ENCODE measurements around the gene EPB42. TPM values are rescaled to one million over a fixed set of nuclear protein-coding genes. Genes with fewer than 3 reads are reported as not detected.

Gene EPB42
- total and polyA plus RNA-seq, 8 donors = 1.3 TPM; not detected in 7

DNA sequence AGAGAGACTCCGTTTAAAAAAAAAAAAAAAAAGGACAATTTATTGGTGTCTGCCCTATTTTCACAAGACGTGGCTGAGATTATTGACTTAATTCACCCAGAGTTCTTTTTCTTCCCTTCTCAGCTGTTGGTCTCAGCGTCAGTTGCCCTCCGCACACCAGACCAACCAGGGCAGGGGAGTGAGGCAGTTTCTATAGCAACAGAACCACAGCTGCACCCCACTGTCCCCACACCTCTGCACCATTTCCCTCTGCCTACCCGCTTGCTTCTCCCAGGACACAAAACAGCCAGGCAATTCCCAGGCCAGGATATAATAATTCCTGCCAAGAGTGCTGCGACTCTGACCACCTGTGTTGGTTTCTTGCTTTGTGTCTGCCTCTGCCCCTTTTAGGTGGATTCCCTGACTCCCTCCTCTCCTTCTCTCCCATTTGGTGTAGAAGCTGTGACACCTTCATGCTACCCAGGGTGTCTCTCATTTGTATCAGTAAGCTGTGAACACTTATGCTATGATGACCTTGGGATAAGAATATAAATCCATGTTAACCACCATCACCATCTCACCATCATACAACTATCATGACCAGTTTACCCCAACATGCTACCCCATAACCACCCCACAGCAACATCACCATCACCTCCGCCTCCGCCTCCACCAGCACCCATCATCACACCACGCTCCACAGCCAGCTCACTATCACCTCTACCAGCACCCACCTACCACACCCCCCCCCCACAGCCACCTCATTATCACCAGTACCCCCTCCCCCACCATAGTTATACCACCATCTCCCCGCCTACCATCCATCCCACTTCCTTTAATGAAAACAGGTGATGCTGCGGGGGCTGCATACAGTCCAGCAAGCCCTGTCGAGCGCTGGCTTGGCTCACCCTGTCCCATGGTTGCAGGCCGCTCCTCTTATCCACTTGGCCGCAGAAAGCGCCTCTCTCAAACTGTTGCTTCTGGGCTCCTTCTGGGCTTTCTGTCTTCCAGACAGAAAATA, 589 bp downstream of the EPB42 start:
- no peak for TF ChIP-seq POLR2A (IDR thresholded peaks at IDR 0.05)
- TF ChIP-seq, protein P1, sequence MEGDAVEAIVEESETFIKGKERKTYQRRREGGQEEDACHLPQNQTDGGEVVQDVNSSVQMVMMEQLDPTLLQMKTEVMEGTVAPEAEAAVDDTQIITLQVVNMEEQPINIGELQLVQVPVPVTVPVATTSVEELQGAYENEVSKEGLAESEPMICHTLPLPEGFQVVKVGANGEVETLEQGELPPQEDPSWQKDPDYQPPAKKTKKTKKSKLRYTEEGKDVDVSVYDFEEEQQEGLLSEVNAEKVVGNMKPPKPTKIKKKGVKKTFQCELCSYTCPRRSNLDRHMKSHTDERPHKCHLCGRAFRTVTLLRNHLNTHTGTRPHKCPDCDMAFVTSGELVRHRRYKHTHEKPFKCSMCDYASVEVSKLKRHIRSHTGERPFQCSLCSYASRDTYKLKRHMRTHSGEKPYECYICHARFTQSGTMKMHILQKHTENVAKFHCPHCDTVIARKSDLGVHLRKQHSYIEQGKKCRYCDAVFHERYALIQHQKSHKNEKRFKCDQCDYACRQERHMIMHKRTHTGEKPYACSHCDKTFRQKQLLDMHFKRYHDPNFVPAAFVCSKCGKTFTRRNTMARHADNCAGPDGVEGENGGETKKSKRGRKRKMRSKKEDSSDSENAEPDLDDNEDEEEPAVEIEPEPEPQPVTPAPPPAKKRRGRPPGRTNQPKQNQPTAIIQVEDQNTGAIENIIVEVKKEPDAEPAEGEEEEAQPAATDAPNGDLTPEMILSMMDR (IDR thresholded peaks at IDR 0.05) = no peak
- no peak for TF ChIP-seq POLR2AphosphoS5 (IDR thresholded peaks at IDR 0.05)
- no peak for TF ChIP-seq EP300 (IDR thresholded peaks at IDR 0.05)
- intact Hi-C loops (cut with DNase I; ENCODE audit: low total_unique reads) = no loop called here
- WGBS, 5 donors = 85 to 89% (median 88%) methylated on average over 16 of the region's 16 CpGs

DNA sequence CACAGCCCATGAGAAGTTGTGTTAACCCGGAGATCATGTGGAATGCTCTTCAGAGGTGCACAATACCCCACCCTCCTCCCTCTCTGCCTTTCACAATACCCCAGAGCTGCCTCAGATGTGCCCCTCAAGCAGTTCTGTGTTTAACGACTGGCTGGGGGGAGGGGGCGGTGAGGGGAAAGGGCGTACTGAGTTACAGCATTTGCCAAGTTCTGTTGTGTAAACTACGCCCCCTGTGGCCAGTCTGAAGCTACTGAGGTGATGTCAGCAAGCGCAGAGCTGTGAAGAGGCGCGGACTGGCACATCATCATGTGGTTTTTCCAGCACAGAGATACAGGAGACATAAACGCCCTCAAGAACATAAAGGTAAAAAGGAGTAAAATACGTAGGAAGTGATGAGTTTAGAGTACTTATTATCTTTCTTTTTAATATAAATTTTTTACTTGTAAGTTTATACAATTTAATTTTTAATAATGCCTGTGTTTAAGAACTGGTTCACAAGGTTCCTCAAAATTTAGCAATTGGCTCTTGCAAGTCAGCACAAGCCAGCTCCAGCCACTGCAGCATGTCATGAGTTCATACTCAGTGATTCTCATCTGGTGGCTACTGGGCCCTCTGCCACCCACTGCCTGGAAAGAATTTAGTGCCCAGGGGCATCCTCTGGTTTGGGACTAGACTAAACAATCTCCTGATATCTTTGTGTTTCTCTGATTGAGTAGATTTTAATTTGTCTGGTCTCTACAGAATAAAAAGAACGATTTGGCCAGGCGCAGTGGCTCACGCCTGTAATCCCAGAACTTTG, 1.7 kb downstream of the EPB42 start:
- WGBS, 5 donors = 49 to 53% (median 49%) methylated on average over 12 to 13 of the region's 13 CpGs
- intact Hi-C loops (cut with DNase I; ENCODE audit: low total_unique reads) = no loop called here
- H3K27ac ChIP-seq = no peak overlapping the region

More for the DNA sequence above, 589 bp downstream of the EPB42 start:
- no peak overlapping the region for H3K27ac ChIP-seq
- no peaks in the 10 kb centered on the region for H3K36me3 ChIP-seq
- no peaks in the 10 kb centered on the region for H3K4me1 ChIP-seq
- H3K27me3 ChIP-seq = peaks cover 0 to 15% (median 0%) of the 10 kb centered on the region in 3 donors
- no peak for DNase-seq
- no peaks in the 10 kb centered on the region for H3K9me3 ChIP-seq
- H3K4me3 ChIP-seq = no peak overlapping the region

DNA sequence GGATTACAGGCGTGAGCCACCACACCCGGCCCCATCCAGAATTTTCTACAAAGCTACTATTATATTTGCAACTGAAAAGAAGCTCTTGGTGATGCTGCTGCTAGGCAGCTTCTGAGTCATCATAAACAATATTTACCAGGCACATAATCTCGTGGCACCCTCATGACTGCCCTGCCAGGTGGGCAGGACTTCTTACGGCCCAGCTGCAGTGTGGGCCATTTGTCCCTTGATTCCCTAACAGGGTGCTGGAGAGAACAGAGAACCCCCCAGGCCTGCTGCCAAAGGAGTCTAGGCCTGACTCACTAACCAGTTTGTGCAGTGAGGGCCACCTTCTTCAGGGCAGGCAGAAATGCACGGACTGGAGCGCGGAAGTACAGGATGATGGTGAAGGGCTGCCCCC, 4.9 kb downstream of the EPB42 start:
- intact Hi-C loops (cut with DNase I; ENCODE audit: low total_unique reads) = no loop called here
- no peaks in the 10 kb centered on the region for H3K36me3 ChIP-seq
- no peak overlapping the region for H3K27ac ChIP-seq
- H3K4me3 ChIP-seq = no peak overlapping the region
- DNase-seq = no peak
- WGBS, 5 donors = 70 to 81% (median 77%) methylated on average over 6 to 7 of the region's 7 CpGs
- no peaks in the 10 kb centered on the region for H3K9me3 ChIP-seq
- no peaks in the 10 kb centered on the region for H3K4me1 ChIP-seq
- peaks cover 0 to 16% (median 0%) of the 10 kb centered on the region in 3 donors for H3K27me3 ChIP-seq
- TF ChIP-seq EP300 (IDR thresholded peaks at IDR 0.05) = no peak
- no peak for TF ChIP-seq POLR2A (IDR thresholded peaks at IDR 0.05)
- no peak for TF ChIP-seq POLR2AphosphoS5 (IDR thresholded peaks at IDR 0.05)
- TF ChIP-seq, protein P1 (IDR thresholded peaks at IDR 0.05) = no peak

More for the DNA sequence above, 1.7 kb downstream of the EPB42 start:
- DNase-seq = peak in 1 of 2 donors; percentile 52
- no peak for TF ChIP-seq POLR2A (IDR thresholded peaks at IDR 0.05)
- H3K36me3 ChIP-seq = no peaks in the 10 kb centered on the region
- H3K4me1 ChIP-seq = no peaks in the 10 kb centered on the region
- H3K27me3 ChIP-seq = peaks cover 0 to 8% (median 0%) of the 10 kb centered on the region in 3 donors
- H3K4me3 ChIP-seq = no peak overlapping the region
- H3K9me3 ChIP-seq = no peaks in the 10 kb centered on the region

DNA sequence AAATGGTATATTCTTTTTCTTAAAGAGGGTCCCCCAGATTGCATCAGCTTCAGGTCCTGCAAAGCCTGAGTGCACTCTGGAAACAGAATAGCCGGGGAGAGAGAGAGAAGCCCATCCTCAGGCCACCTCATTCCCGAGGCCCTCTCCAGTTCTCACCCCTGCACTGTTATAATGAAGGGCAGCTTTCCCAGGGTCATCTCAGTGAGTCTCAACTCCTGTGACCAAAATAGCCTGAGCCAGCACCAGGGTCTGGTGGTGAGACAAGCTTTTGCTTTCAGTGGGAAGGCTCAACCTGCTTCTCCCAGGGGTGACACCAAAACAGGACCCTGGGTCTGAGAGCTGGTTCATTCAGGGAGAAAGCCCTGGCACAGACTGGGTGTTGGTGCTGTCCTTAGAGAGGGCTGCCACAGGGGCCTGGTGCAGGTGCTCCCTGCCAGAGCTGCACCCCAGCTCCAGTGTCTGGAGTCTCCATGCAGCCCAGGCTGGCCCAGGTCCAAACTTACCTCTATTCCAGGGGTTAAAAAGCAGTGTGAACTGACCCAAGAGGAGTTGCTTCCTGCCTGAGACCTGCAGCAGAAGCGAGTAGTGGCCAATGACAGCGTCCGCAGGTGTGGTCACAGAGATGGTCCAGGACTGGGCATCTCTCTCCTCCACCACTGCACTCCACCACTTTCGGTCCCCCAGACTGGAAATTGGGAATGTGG, 6.1 kb downstream of the EPB42 start:
- 79 to 92% (median 88%) methylated on average over 6 of the region's 6 CpGs for WGBS, 5 donors
- intact Hi-C loops (cut with DNase I; ENCODE audit: low total_unique reads) = no loop called here
- Histone ChIP-seq H3K4me3 (no peak overlapping the region), H3K27ac (no peak overlapping the region), H3K27me3 (peaks cover 0 to 23% (median 0%) of the 10 kb centered on the region in 3 donors), H3K36me3 (no peaks in the 10 kb centered on the region), H3K9me3 (no peaks in the 10 kb centered on the region), H3K4me1 (no peaks in the 10 kb centered on the region)
- no peak for DNase-seq
- TF ChIP-seq EP300 (IDR thresholded peaks at IDR 0.05) = no peak
- no peak for TF ChIP-seq POLR2A (IDR thresholded peaks at IDR 0.05)
- TF ChIP-seq POLR2AphosphoS5 (IDR thresholded peaks at IDR 0.05) = no peak
- TF ChIP-seq, protein P1 (IDR thresholded peaks at IDR 0.05) = no peak

All from stomach (tissue), 9 donors.